Activated B cell treated with CpG ODN at 0.5 μM for 24 hours (primary cell): ENCODE results near the gene PTPRE. TPM values are rescaled to one million over a fixed set of nuclear protein-coding genes. Genes with fewer than 3 reads are reported as not detected.

ENCODE experiments used
- ATAC-seq: fragments of 200-7000 bp; cut with Tn5 transposase; one replicate; pipeline ENCODE4 v1.10.0; 2021; ENCODE audit warnings: low read depth, mild to moderate bottlenecking, moderate library complexity
- CTCF ChIA-PET: fragments of 350-600 bp; sonication (Branson Sonifier 250); formaldehyde crosslinking; loops from one replicate; lab custom pipeline; 2021; ENCODE audit warnings: antibody characterized with exemption; lab: Charles Lee
- POLR2A ChIA-PET: fragments of 350-600 bp; sonication (Branson Sonifier 250); formaldehyde crosslinking; loops from one replicate; lab custom pipeline; 2021; ENCODE audit warnings: antibody characterized with exemption; lab: Charles Lee
- DNase-seq: peaks from one replicate; pipeline ENCODE4 v3.0.0; 2022
- H3K27ac Mint-ChIP-seq: one replicate; pipeline ENCODE4 v1.8.0; 2020; ENCODE audit warnings: mixed read lengths
- H3K27me3 Mint-ChIP-seq: one replicate; pipeline ENCODE4 v1.8.0; 2021; ENCODE audit warnings: mixed read lengths
- H3K36me3 Mint-ChIP-seq: one replicate; pipeline ENCODE4 v1.8.0; 2021; ENCODE audit warnings: low read depth, mixed read lengths
- H3K4me1 Mint-ChIP-seq: one replicate; pipeline ENCODE4 v1.8.0; 2021; ENCODE audit warnings: mixed read lengths
- H3K4me3 Mint-ChIP-seq: one replicate; pipeline ENCODE4 v1.8.0; 2020; ENCODE audit warnings: mild to moderate bottlenecking, mixed read lengths
- H3K9me3 Mint-ChIP-seq: one replicate; pipeline ENCODE4 v1.8.0; 2020; ENCODE audit warnings: mixed read lengths
- CTCF ChIP-seq: fragments of 200-600 bp; IDR thresholded peaks from one replicate; pipeline ENCODE4 v1.8.0; 2022; ENCODE audit warnings: antibody characterized with exemption, mild to moderate bottlenecking
- intact Hi-C: fragments of 100-400 bp; cut with micrococcal nuclease; formaldehyde crosslinking; loops from one replicate; pipeline ENCODE4 v1.15.1; 2024
- total RNA-seq: library from RNA; stranded (reverse); gene quantifications from 2 replicates; pipeline ENCODE4 v1.2.3, GENCODE V29; 2022

Gene PTPRE
- total RNA-seq, 1 donor from 2014 or later, result 36.8 TPM

- Mint-ChIP-seq H3K4me1 (no peaks in the 10 kb centered on the region), H3K27ac (no peak overlapping the region), H3K36me3 (no peaks in the 10 kb centered on the region), H3K9me3 (peaks cover 3% of the 10 kb centered on the region), H3K27me3 (peaks cover 11% of the 10 kb centered on the region), H3K4me3 (no peak overlapping the region)
- DNase-seq (no peak), ATAC-seq (no peak)
- intact Hi-C loops, result no loop called here
- ChIA-PET POLR2A (no interaction called here), CTCF (no interaction called here)
- no peak for TF ChIP-seq CTCF
These were observed 27.5 kb downstream of the PTPRE start for GRCh38 chr10:127934383-127934782.

GRCh38 chr10:127935071-127935561 is 28.2 kb downstream of the PTPRE start:
- Mint-ChIP-seq H3K27me3 (peaks cover 11% of the 10 kb centered on the region), H3K4me1 (no peaks in the 10 kb centered on the region), H3K27ac (no peak overlapping the region), H3K36me3 (no peaks in the 10 kb centered on the region), H3K4me3 (no peak overlapping the region), H3K9me3 (peaks cover 3% of the 10 kb centered on the region)
- intact Hi-C loops, result no loop called here
- ATAC-seq, result no peak
- ChIA-PET CTCF (no interaction called here), POLR2A (no interaction called here)
- TF ChIP-seq CTCF, result no peak
- DNase-seq, result no peak

GRCh38 chr10:127937069-127937468 is 30.2 kb downstream of the PTPRE start:
- DNase-seq (no peak), ATAC-seq (no peak)
- Mint-ChIP-seq H3K27me3 (peaks cover 12% of the 10 kb centered on the region), H3K9me3 (peaks cover 3% of the 10 kb centered on the region), H3K4me3 (no peak overlapping the region), H3K27ac (no peak overlapping the region), H3K36me3 (no peaks in the 10 kb centered on the region), H3K4me1 (no peaks in the 10 kb centered on the region)
- ChIA-PET POLR2A (no interaction called here), CTCF (no interaction called here)
- intact Hi-C loops, result no loop called here
- no peak for TF ChIP-seq CTCF

- Mint-ChIP-seq H3K9me3 (peaks cover under 1% of the 10 kb centered on the region), H3K27me3 (peaks cover 19% of the 10 kb centered on the region), H3K4me3 (no peak overlapping the region), H3K36me3 (no peaks in the 10 kb centered on the region), H3K27ac (no peak overlapping the region), H3K4me1 (no peaks in the 10 kb centered on the region)
- ChIA-PET POLR2A (no interaction called here), CTCF (no interaction called here)
- TF ChIP-seq CTCF, result no peak
- DNase-seq, result no peak
- ATAC-seq, result no peak
- intact Hi-C loops, result no loop called here
These were observed 31.1 kb downstream of the PTPRE start for GRCh38 chr10:127937915-127938463.

- H3K9me3 Mint-ChIP-seq, result no peaks in the 10 kb centered on the region
- TF ChIP-seq CTCF, result no peak
- ChIA-PET POLR2A (no interaction called here), CTCF (no interaction called here)
- no peaks in the 10 kb centered on the region for H3K4me1 Mint-ChIP-seq
- H3K4me3 Mint-ChIP-seq, result no peak overlapping the region
- H3K36me3 Mint-ChIP-seq, result no peaks in the 10 kb centered on the region
- intact Hi-C loops, result no loop called here
- DNase-seq (no peak), ATAC-seq (no peak)
- H3K27ac Mint-ChIP-seq, result no peak overlapping the region
- peaks cover 17% of the 10 kb centered on the region for H3K27me3 Mint-ChIP-seq
These were observed 33.0 kb downstream of the PTPRE start for GRCh38 chr10:127939786-127940330.
